Smooth muscle cell (in vitro differentiated cells): ENCODE data around the gene ARRB1. TPM values are rescaled to one million over a fixed set of nuclear protein-coding genes. Genes with fewer than 3 reads are reported as not detected.

ENCODE experiments used
- DNase-seq: peaks from one replicate; lab custom pipeline; 2025; ENCODE audit not compliant: unreplicated experiment; lab: John Stamatoyannopoulos, UW
- H2AFZ ChIP-seq: fragments of 200-600 bp; sonication (generic); 2 replicates; pipeline ENCODE4 v1.6.0; 2016; ENCODE audit warnings: antibody characterized with exemption, low read depth, mild to moderate bottlenecking
- H3F3A ChIP-seq: fragments of 200-600 bp; sonication (generic); 2 replicates; pipeline ENCODE4 v1.6.0; 2017; ENCODE audit warnings: antibody characterized with exemption, low read depth
- H3K27ac ChIP-seq: fragments of 200-600 bp; sonication (generic); 2 replicates; pipeline ENCODE4 v1.5.1; 2016; ENCODE audit warnings: low read depth, mild to moderate bottlenecking
- H3K27me3 ChIP-seq: fragments of 200-600 bp; sonication (generic); 2 replicates; pipeline ENCODE4 v1.6.1; 2016; ENCODE audit warnings: low read depth, mild to moderate bottlenecking
- H3K36me3 ChIP-seq: fragments of 200-600 bp; sonication (generic); 2 replicates; pipeline ENCODE4 v1.5.1; 2016; ENCODE audit warnings: low read depth
- H3K4me1 ChIP-seq: fragments of 200-600 bp; sonication (generic); 2 replicates; pipeline ENCODE4 v1.5.1; 2016; ENCODE audit warnings: low read depth
- H3K4me2 ChIP-seq: fragments of 200-600 bp; sonication (generic); 2 replicates; pipeline ENCODE4 v1.6.0; 2016; ENCODE audit warnings: mild to moderate bottlenecking
- H3K4me3 ChIP-seq: fragments of 200-600 bp; sonication (generic); 2 replicates; pipeline ENCODE4 v1.5.1; 2016; ENCODE audit warnings: mild to moderate bottlenecking
- H3K79me2 ChIP-seq: fragments of 200-600 bp; sonication (generic); 2 replicates; pipeline ENCODE4 v1.6.0; 2016; ENCODE audit warnings: low read depth, mild to moderate bottlenecking
- H3K9ac ChIP-seq: fragments of 200-600 bp; sonication (generic); 2 replicates; pipeline ENCODE4 v1.6.0; 2016; ENCODE audit warnings: low read depth
- H3K9me3 ChIP-seq: fragments of 200-600 bp; sonication (generic); replicated peaks from 2 replicates; pipeline ENCODE4 v1.5.1; 2016; ENCODE audit warnings: low read depth
- H4K20me1 ChIP-seq: fragments of 200-600 bp; sonication (generic); 2 replicates; pipeline ENCODE4 v1.6.0; 2016; ENCODE audit warnings: low read depth
- WGBS: methylation state at CpG from one replicate; pipeline ENCODE4 v1.1.7; 2016; ENCODE audit warnings: low lambda C conversion rate; 5-methylcytosine and 5-hydroxymethylcytosine counted together
- polyA plus RNA-seq: library from polyadenylated mRNA; unstranded; fragments of >200 nt; fragmentation: Nextera tagmentation; extraction: Ambion mirVana; gene quantifications from 2 replicates; pipeline ENCODE4 v1.2.1, GENCODE V29; 2016
- total RNA-seq: library from RNA; depleted of rRNA; stranded (reverse); fragments of >200 nt; gene quantifications from 2 replicates; pipeline ENCODE4 v1.2.3, GENCODE V29; 2014
- TF ChIP-seq, protein P1 (sequence below): fragments of 200-600 bp; sonication (generic); IDR thresholded peaks from 2 replicates; pipeline ENCODE4 v1.5.1; 2017; ENCODE audit warnings: borderline replicate concordance, mild to moderate bottlenecking, antibody characterized with exemption; ENCODE audit not compliant: insufficient read depth, poor library complexity, severe bottlenecking

Gene ARRB1
- total and polyA plus RNA-seq, 2 experiments from 2014 or later: 4.6 to 16.9 TPM

DNA sequence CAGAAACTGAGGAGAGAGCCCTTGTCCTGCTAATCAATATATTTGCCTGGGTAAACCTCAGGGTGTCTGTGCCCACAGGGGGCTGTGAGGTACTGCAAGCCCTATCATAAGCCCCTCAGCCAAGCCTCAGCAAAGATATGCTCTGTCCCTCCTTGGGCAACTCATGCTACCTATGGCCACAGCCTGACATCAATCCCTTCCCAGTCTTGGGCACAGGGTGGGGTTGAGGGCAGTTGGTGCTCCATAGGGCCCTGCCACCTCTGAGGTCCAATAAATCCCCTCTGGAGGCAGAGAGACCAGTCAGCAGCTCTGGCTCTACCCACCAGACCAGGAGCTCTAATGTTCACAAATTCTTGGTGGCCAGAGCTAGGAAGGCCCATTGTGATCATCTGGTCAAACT is 87.1 kb downstream of the ARRB1 start:
- Histone ChIP-seq H3K9ac (no peak overlapping the region), H3K27me3 (no peaks in the 10 kb centered on the region), H3K27ac (no peak overlapping the region), H4K20me1 (no peaks in the 10 kb centered on the region), H3K79me2 (no peaks in the 10 kb centered on the region), H2AFZ (no peak overlapping the region), H3F3A (no peaks in the 10 kb centered on the region), H3K4me2 (no peak overlapping the region), H3K36me3 (no peaks in the 10 kb centered on the region), H3K4me1 (no peaks in the 10 kb centered on the region), H3K4me3 (no peak overlapping the region), H3K9me3 (no peaks in the 10 kb centered on the region)
- TF ChIP-seq, protein P1, sequence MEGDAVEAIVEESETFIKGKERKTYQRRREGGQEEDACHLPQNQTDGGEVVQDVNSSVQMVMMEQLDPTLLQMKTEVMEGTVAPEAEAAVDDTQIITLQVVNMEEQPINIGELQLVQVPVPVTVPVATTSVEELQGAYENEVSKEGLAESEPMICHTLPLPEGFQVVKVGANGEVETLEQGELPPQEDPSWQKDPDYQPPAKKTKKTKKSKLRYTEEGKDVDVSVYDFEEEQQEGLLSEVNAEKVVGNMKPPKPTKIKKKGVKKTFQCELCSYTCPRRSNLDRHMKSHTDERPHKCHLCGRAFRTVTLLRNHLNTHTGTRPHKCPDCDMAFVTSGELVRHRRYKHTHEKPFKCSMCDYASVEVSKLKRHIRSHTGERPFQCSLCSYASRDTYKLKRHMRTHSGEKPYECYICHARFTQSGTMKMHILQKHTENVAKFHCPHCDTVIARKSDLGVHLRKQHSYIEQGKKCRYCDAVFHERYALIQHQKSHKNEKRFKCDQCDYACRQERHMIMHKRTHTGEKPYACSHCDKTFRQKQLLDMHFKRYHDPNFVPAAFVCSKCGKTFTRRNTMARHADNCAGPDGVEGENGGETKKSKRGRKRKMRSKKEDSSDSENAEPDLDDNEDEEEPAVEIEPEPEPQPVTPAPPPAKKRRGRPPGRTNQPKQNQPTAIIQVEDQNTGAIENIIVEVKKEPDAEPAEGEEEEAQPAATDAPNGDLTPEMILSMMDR: no peak
- no peak for DNase-seq

DNA sequence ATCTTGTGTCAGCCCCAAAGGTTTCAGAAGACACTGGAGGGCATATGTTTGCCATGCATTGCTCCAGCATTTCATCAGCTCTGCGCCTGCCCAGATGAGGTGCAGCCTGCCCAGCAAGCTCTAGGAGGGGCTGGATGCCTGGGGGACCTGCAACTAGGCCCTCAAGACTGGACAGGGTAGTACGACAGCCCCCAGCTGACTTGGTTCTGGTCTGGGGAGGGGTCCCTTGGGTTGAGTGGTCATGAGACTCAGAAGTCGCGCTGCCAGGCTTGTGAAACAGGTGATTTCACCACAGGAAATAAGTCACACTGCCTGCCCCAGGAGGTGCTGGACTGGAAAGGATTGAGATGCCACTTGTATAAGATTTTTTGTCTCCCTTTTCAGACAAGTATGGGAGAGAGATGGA is 87.5 kb downstream of the ARRB1 start:
- DNase-seq: no peak
- H3K4me3 ChIP-seq: no peak overlapping the region
- no peaks in the 10 kb centered on the region for H4K20me1 ChIP-seq
- H3K79me2 ChIP-seq: no peaks in the 10 kb centered on the region
- H3K27ac ChIP-seq: no peak overlapping the region
- H3F3A ChIP-seq: no peaks in the 10 kb centered on the region
- H3K4me1 ChIP-seq: no peaks in the 10 kb centered on the region
- WGBS: 88% methylated on average over 4 of the region's 4 CpGs
- no peak overlapping the region for H3K4me2 ChIP-seq
- H3K9me3 ChIP-seq: no peaks in the 10 kb centered on the region
- no peak overlapping the region for H3K9ac ChIP-seq
- no peaks in the 10 kb centered on the region for H3K36me3 ChIP-seq
- TF ChIP-seq, protein P1: no peak
- H3K27me3 ChIP-seq: no peaks in the 10 kb centered on the region
- no peak overlapping the region for H2AFZ ChIP-seq

DNA sequence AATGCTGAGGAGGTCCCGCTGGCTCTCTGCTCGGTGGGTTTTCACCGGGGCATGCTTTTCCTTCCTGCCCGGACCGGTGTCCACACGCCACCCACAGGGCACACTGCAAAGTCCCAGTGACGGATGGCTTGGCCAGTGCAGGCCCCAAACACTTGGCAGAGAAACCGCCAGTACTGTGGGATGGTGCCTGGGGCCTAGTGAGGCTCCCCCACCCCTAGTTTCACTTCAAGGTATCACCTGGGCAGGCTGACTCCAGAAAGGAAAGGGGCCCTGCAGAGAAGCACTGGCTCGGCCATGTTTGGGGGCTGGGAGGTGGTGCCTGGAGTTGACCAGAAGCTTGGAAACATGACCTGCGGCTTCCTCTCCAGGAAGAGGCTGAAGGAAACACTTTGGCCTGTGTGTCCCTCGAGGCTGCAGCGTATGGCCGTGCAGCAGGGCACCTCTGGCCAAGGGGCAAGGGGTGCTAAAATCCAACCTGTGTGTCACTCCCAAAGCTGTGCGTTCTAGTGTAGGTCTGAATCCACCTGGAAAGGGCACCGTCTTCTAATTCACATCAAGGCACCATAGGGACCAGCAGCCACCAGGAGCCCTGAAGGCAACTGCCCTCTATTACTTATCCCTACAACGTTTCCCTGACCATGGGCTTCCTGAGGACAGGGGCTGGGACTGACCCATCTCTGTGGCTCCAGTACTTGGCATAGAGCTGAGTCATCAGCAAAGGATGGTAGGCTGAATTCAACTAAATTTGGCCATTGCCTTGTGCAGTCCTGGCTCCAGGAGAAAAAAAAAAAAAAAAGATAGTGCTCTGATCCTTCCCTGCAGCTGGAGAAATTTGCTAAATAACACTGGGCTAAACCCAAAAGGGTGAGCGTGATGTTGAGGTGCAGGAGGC is 88.3 kb downstream of the ARRB1 start:
- Histone ChIP-seq H3K4me1 (no peaks in the 10 kb centered on the region), H3K36me3 (no peaks in the 10 kb centered on the region), H3K9me3 (no peaks in the 10 kb centered on the region), H3K79me2 (no peaks in the 10 kb centered on the region), H3K27ac (no peak overlapping the region), H3K4me2 (no peak overlapping the region), H3K9ac (no peak overlapping the region), H3K27me3 (no peaks in the 10 kb centered on the region), H4K20me1 (no peaks in the 10 kb centered on the region), H2AFZ (no peak overlapping the region), H3K4me3 (no peak overlapping the region), H3F3A (no peaks in the 10 kb centered on the region)
- TF ChIP-seq, protein P1: no peak
- 90% methylated on average over 17 of the region's 17 CpGs for WGBS
- no peak for DNase-seq

DNA sequence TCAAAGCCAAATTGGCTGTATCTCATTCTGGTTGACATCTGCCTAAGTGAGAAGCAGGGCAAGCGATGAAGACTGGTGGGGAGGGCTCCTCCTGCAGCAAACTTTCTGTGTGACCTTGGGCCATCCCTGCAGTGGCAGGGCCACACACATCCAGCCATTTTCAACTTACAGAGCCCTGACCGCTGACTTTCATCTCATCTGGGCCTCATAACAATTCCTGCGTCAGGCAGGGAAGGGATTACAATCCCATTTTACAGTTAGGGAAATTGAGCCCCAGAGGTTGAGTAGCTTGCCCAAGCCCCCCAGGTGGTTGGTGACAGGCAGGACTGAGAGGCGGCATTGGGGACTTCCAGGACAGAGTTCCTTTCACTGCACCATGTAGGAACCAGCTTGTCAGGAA is 89.0 kb downstream of the ARRB1 start:
- DNase-seq: no peak
- TF ChIP-seq, protein P1: no peak

More for the DNA sequence above, 89.0 kb downstream of the ARRB1 start:
- Histone ChIP-seq H2AFZ (no peak overlapping the region), H3K79me2 (no peaks in the 10 kb centered on the region), H3K9ac (no peak overlapping the region), H4K20me1 (no peaks in the 10 kb centered on the region), H3K4me2 (no peak overlapping the region), H3K27me3 (no peaks in the 10 kb centered on the region), H3K9me3 (no peaks in the 10 kb centered on the region), H3F3A (no peaks in the 10 kb centered on the region), H3K4me3 (no peak overlapping the region), H3K4me1 (no peaks in the 10 kb centered on the region), H3K27ac (no peak overlapping the region), H3K36me3 (no peaks in the 10 kb centered on the region)
- WGBS: 94% methylated on average over 4 of the region's 4 CpGs
